Suprapubic skin (tissue), 4 donors: ENCODE results near the gene COL5A2.

Experiments used
- EP300 ChIP-seq: sonication (generic); formaldehyde crosslinking; IDR thresholded peaks from one replicate; pipeline ENCODE4 v1.6.1; 2017; ENCODE audit warnings: antibody characterized with exemption
- POLR2A ChIP-seq, 2 donors: fragments of 450-650 bp; IDR thresholded peaks; one replicate each; pipeline ENCODE4 v1.6.1; 2017; ENCODE audit warnings: antibody characterized with exemption in 2 of 2, mild to moderate bottlenecking in 2 of 2, moderate library complexity in 2 of 2
- POLR2AphosphoS5 ChIP-seq, 3 donors: sonication (generic); formaldehyde crosslinking; IDR thresholded peaks; one replicate each; pipeline ENCODE4 v1.6.1; 2017; ENCODE audit warnings: antibody characterized with exemption in 3 of 3
- TF ChIP-seq, protein P1 (sequence below), 2 donors: fragments of 200-600 bp in 1 of 2; fragments of 450-650 bp in 1 of 2; sonication (generic) in 1 of 2; IDR thresholded peaks; one replicate each; pipeline ENCODE4 v1.5.1; 2016 to 2019; ENCODE audit warnings: antibody characterized with exemption in 2 of 2, mild to moderate bottlenecking in 1 of 2, moderate library complexity in 1 of 2

DNA sequence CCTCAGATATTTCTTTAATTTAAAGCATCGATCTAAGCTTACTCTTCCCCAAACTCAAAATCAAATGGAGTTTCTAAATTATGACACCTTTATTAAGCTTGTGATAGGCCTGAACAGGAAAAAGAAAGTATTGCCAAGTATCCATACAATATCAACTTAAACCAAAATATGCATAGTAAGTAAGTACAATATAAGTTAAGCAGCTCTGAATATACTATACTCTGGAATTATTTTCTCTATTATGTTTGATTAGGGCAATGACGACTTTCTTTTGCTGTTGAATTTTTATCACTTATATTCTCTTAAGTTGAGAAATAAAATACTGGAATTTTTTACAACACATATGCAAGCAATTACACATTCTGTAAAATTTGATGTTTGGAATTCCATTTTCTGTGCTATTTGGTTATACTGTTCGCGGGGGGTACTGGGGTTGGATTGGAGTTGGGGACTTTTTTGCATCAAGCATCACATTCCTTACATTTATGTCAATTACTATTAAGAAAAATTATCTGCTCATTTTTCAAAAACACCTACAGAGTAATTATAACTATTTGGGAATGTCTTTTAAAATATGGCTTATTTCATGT is 2.2 kb downstream of the COL5A2 start:
- TF ChIP-seq, protein P1, sequence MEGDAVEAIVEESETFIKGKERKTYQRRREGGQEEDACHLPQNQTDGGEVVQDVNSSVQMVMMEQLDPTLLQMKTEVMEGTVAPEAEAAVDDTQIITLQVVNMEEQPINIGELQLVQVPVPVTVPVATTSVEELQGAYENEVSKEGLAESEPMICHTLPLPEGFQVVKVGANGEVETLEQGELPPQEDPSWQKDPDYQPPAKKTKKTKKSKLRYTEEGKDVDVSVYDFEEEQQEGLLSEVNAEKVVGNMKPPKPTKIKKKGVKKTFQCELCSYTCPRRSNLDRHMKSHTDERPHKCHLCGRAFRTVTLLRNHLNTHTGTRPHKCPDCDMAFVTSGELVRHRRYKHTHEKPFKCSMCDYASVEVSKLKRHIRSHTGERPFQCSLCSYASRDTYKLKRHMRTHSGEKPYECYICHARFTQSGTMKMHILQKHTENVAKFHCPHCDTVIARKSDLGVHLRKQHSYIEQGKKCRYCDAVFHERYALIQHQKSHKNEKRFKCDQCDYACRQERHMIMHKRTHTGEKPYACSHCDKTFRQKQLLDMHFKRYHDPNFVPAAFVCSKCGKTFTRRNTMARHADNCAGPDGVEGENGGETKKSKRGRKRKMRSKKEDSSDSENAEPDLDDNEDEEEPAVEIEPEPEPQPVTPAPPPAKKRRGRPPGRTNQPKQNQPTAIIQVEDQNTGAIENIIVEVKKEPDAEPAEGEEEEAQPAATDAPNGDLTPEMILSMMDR (IDR thresholded peaks at IDR 0.05) = no peak
- TF ChIP-seq POLR2A (IDR thresholded peaks at IDR 0.05) (no peak), POLR2AphosphoS5 (IDR thresholded peaks at IDR 0.05) (no peak), EP300 (no peak)
